Endothelial cell of umbilical vein (primary cell): ENCODE data around the gene ANKRD50.

Experiments used
- CTCF ChIP-seq, 2 donors: IDR thresholded peaks; 1 replicate in 1 of 2; 2 replicates in 1 of 2; pipeline ENCODE4 v1.5.1; 2011; ENCODE audit warnings: low read length in 2 of 2, mild to moderate bottlenecking in 2 of 2, moderate library complexity in 2 of 2, control low read depth in 1 of 2, inconsistent platforms in 1 of 2, low read depth in 1 of 2; ENCODE audit not compliant: insufficient read depth in 1 of 2; ENCODE audit errors: extremely low read depth in 1 of 2
- POLR2A ChIP-seq: IDR thresholded peaks from 2 replicates; pipeline ENCODE4 v1.6.1; 2012; ENCODE audit warnings: low read depth, mild to moderate bottlenecking, control low read depth, low read length
- POLR2AphosphoS5 ChIP-seq: IDR thresholded peaks from 2 replicates; pipeline ENCODE4 v1.6.1; 2012; ENCODE audit warnings: low read depth, mild to moderate bottlenecking, control low read depth, low read length, moderate library complexity; ENCODE audit not compliant: insufficient read depth

GRCh38 chr4:124749421-124749820 is 36.9 kb upstream of the ANKRD50 start:
- TF ChIP-seq CTCF (IDR thresholded peaks at IDR 0.05; ENCODE audit: extremely low read depth in 1 of 2, insufficient read depth in 1 of 2, low read depth in 1 of 2, low read length in 2 of 2) (no peak), POLR2A (no peak), POLR2AphosphoS5 (no peak)
